ENCODE results near the gene FYN. TPM values are rescaled to one million over a fixed set of nuclear protein-coding genes. Genes with fewer than 3 reads are reported as not detected.

Gene FYN
- total RNA-seq, 1 experiment from 2014 or later = 95.8 TPM

DNA sequence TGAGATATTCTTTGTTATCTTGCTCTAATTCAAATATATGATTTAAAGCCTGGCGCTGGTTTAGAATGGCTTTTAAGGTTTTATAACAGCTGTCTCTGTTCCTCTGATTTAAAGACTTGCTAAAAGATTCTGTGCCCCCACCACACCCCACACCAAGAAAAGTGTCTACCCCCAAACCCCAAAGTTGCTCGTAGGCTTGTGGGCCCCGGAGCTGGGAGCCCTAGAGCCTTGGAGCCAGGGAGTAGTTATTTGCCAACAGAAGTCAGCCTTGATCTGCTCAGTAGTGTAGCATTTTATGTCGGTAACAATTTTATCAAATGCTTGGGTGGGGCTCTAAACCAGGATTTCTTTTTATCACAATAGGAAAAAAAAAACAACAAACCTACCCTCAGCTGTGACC is 162.3 kb downstream of the FYN start:
- DNase-seq (ENCODE audit: low read depth) = no peak

DNA sequence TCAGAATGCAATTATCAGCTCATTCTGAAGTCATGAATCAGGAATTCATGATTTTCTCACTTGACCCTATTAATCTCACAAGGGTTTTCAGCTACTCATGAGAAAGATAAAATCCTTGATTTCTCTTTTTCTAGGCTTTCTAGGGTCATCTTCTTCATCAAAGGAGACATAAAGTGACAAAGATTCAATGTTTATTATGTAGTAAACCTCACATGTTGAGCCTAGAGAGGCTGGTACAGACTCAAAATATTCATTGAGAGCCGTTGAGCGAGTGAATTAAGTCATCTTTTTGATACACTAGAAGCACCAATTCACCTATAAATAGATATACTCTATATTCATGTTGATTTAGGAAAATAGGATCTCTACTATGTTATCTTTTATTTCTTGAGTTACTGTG is 162.8 kb downstream of the FYN start:
- no peak for DNase-seq (ENCODE audit: low read depth)

DNA sequence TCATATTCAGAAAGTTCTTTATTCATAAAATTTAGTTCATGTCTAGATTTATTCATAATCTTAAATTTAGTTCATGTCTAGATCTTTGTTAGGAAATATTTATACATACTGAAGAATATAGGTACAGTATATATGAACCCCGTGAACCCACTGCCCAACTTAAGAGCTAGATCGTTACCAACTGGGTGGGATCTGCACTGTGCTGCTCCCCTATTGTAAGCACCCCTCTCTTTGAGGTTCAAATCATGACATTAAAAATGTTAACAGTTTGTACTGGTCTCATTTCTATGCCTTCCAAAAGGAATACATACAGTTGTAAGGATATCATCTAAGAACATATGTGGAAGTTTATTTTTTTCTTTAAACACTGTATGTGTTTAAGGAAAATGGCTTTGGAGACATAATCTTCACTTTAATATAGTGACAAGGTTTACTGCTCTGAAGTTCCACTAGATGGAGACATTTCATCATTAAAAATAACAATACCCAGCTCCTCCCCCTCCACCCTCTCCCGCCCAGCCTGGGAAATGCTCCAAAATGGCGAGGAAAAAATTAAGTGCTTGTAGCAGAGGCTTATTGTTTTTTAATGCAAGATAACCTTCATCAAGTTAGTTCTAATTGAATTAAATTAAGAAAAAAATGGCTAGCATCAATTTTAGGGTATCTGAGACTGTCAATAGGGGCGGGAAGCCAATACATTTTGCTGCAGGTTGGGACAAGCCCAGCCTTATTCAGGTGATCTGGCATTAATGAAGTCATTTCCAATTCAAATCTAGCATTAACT is 163.4 kb downstream of the FYN start:
- DNase-seq (ENCODE audit: low read depth) = peak; percentile 69

DNA sequence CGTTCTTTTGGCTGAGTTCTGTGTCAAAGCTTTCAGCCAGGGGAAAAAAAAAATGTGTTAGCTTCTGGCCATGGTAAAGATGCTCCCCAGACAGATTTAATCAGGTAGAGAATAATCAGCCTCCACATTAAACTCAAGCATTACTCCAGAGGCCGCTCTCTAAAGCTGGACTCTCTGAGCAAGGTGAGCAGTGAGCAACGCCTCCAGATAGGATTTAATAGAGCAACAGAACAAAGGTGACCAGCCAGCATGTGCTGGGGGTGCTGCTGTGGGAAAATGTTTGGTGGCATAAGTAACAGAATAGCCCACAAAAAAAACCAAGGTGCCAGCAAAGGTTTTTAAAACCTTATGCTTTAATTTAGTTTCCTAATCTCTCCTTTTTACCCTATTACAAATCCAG is 164.1 kb downstream of the FYN start:
- no peak for DNase-seq (ENCODE audit: low read depth)

DNA sequence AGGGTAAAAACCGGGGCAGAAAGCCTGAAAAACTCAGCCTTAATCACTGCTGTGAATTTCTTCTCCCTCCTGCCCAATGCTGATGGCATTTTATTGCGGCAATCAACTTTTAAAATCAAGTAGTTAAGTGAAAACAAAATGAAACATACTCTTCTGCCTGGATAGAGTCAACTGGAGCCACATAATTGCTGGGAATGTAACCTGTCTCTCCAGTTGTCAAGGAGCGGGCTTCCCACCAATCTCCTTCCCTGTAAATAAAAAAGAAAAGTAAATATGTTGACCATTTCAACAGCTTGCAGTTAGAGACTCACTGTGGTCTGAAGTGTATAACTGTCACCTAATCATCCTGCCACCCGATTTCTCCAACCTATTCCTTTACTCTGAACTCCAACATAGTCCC is 165.5 kb downstream of the FYN start:
- no peak for DNase-seq (ENCODE audit: low read depth)

DNA sequence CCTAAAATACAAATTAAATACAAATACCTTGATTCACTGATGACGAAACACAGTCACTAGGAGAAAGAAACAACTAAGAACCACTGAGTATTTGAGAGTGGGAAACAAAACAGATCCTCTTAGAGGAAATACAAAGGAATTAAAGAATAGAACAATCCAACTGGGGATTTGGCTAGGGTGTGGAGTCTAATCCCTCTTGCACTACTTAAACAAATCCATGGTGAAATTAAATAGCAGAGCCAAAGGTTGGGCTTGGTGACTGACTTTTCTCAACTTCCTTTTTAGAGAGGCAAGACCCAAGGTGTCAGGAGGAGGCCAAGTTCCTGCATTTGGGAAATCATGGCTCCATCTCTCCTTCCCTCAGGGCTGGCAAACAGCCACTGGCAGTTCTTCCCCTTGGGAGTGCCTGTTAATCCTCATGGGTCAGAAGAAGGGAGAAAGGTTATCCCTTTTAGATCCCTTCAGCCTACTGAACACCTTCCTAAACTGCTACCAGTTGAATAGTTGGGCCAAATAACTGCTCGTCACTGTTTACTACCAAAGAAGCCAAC is 166.3 kb downstream of the FYN start:
- no peak for DNase-seq (ENCODE audit: low read depth)

DNA sequence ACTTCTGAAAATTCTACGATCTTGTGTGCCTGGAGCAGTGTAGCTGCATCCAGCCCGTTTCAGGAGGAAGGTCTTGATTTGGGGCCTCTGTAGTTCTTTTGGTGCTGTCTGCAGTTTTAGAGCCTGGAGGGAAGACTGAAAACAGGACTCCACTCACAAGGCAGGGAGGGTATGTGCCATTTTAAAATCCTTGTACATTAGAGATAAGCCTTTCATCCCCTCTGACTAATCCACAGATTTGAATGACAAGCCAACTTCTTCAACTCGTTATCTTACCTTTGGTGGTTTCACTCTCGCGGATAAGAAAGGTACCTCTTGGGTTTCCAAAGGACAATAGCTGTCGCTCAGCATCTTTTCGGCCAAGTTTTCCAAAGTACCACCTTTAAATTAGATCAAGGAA is 169.5 kb downstream of the FYN start:
- DNase-seq (ENCODE audit: low read depth) = no peak

DNA sequence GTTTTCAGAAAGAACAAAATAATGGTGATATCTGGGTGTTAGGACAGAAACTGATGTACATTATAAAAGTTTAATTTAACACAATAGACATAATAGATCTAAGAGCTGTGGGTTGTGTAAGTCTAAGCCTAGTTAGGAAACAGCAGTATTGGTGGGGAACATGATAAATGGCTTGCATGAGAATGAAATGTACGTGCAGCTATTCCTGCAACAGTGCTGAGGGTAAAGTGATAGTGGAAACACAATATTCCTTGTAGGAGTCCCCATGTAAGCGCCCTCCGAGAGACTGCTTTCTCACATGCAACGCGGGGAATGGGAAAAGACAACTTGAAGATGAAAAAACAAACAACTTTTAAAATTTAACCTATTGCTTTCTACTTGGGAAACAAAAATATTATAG is 171.0 kb downstream of the FYN start:
- DNase-seq (ENCODE audit: low read depth) = no peak

DNA sequence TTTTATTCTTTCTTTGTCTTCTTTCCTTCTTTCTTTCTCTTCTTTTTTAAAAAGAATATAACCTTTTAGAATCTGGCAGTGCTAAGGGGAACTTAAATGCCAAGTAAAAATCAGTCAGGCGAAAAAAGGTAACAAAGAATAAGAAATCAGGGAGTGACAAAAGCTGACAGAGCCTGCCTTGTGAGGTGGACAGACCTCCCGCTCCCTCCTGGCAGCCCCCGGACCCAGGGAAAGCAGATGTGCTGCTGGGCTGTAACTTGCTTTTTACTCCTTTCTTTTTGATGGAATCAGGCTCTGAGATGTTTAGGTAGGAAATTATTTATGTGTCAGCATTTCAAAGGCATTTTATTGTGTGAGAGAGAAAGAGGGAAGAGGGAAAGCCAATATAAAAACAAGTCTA is 172.1 kb downstream of the FYN start:
- DNase-seq (ENCODE audit: low read depth) = no peak

DNA sequence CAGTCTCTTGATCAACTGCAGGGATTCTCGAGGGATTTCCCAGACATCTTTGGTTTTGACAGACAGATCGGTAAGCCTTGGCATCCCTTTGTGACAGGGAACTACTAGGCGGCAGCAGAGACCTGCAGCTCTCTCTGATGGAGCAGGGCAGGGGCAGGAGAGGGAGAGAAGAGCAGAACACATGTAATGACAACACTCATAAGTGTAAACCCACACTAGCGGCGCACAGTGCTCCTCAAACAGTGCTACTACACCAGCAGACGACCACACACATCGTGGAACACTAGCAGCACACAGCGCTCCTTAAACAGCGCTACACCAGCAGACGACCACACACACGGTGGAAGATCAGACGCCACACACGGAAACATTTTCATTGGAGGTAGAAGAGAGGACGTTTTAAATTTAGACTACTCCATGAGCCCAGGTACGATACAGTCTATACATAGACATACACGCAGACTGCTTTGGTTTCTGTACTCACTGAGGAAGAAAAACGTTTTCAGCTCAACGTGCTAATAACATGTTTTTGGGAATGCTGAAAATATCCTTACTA is 173.0 kb downstream of the FYN start:
- no peak for DNase-seq (ENCODE audit: low read depth)

DNA sequence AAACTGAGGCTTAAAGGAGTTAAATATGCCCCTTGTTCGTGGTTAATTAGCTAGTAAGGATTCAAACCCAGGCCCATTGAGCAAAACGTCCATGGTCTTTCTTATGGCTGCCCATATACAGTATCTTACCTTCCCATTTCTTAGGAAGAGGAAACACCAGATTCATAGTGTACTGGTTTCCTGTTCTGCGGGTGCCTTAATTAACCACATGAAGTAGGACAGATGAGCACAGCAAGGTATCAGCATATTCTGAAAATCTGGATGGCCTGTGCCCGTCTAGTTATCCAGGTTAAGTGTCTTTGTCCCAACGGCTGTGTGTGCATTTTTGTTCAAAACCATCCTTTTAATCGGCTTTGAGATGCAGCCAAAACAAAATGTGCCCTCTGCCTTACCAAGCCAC is 174.1 kb downstream of the FYN start:
- DNase-seq (ENCODE audit: low read depth) = no peak

DNA sequence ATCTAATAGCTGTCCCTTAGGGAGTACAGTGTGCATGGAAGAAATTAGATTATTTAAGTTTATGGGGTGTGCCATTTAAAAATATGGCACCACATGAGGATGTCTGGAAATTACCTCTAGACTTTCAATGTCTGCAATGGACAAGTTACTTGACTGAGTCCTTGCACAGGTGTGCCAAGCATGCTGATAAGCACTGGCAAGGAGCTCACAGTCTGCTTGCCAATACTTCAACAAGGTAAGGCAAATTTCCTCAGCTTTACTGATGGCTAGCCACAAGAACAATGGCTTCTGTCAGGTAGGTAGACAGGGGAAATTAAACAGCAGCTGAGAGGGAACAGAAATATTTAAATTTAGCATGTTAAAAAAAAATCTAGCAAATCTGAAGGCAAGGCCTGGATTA is 176.4 kb downstream of the FYN start:
- no peak for DNase-seq (ENCODE audit: low read depth)

DNA sequence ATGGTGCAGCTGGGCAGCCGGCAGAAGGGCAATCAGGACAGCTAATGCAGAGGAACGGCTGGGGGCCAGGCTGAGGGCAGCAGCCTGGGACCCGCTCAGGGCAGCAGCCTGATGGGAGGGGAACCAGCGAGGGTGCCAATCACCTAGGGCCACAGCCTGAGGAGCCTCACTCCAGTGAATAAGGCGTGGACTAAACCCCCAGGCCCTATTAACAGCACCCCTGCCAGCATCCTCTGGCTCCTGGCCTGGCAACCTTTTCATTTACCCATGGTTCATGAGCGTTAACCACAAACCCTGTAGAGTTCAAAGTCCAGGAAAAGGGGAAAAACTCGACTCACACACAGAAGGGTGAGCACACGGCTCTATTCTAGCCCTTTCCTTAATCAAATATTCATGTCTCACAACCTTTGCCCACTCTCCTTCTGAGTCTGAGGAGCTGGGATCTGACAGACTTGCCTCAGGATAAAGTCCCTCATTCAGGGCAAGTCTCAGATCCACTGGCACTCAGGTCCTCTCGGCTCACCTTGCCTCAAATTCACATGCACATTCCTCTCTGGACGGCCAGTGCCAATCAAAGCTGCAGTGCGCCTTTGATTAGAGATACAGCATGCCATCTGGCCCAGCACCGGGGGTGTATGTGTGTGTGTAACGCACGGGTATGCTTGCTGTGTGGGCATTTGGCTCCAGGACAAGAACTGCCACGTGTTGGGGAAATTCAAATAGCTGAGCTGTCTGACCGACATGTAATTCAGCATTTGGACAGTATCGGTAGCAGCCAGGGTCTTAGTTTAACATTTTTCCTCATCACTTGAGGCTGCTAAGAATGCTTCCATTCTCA is 180.7 kb downstream of the FYN start:
- DNase-seq (ENCODE audit: low read depth) = peak; percentile 49

DNA sequence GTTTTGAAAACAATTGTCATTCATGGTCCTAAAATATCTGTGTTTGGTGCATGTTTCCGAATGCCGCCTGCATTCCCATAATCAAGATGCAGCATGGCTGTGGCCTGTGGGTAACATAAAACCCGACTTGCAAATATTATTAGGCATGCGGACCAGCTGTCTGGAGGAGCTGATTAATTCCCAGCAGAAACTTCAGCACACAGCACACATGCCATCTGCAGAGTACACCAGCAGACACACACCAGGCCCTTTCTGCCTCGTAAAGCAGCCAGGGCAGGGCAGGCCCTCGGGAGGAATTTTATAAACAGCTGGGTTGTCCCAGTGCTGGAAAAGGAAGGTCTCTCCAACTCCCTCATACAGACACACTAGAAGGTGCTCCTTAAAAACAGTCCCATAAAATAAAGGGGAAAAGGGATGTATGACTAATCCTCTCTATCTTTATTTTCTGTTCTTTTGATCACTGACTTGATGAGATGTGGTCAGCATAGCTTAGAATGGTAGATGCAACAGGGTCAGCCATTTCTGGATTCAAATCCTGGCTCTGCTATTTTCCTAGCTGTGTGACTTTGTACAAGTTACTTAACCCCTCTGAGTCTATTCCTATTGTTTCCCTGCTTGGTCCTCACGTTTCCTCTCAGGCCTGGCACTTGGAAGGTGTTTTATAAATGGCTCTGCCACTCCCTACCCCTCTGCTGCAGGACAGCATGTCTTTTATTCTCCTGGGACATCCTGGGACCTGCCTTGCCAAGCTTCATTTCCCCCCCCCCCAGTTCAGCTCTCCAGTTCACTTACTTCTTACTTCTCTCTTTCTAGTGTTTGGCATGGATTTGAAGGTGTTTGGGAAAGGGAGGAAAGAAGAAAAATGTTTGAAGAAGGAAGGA is 181.7 kb downstream of the FYN start:
- DNase-seq (ENCODE audit: low read depth) = peak; percentile 97

DNA sequence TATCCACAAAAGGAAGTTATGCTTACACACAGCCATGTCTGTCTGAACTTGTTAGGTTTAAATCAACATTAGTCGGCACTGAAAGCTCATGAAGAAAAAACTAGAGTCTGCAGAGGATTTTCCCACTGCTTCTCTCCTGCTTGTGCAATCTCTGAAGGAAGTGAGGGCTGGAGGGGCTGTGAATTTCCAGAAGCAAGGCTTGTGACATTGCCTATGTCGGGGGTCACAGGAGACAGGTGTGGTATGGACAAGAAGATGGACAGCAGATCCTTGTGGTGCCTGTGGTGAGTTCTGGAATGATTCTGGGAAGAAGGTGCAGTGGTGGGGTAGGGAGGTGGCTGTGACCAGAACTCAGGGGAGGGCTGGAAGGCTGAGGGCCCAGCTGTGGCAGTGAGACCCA is 183.3 kb downstream of the FYN start:
- DNase-seq (ENCODE audit: low read depth) = no peak

DNA sequence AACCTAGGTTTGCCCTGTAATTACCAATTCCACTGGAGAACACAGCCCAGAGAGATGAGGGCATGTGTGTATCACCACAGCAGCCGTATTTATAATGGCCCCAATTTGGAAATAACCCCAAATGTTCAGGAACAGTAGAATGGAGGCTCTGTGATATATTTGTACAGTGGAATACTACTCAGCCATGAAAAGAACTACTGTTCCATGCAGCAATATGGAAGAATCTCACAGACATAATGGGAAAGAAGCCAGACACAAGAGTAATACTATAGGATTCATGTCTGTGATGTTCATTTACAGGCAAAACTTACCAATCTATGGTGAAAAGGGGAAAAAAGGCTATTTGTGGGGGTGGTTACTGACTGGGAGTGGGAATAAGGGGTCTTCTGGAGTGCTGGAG is 183.8 kb downstream of the FYN start:
- no peak for DNase-seq (ENCODE audit: low read depth)

DNA sequence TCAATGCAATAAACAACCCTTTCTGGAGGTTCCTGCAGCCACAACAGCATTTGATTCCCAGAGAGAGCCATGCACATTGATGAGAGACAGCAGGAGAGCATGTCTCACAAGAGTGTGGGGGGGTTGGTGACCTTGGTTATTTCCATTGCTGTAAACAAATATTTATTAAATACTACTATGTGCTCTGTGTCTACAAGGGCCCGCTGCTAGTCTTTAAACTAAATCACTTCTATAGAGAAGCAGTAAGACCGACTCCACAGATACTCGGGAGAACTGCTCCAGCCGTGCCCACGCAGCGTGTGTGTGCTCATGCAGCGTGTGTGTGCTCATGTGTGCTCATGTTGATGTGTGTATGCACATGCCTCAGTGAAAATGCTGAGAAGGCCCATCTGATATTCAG is 184.9 kb downstream of the FYN start:
- no peak for DNase-seq (ENCODE audit: low read depth)

DNA sequence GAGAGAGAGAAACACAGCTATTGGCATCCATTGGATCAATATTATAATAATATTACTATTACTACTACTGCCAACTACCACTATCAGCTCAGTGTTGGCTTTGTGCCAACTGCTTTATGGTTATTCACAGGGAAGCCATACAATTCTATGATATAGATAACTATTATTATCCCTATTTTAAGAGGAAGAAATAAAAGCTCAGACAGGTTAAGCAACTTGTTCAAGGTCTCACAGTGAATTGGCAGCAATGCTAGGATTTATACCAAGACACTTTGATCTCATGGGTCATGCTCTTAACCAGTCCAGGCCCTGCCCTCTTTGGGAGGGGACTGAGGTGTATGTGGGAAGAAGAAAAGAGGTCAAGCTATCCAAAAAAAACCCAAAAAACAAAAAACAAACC is 185.6 kb downstream of the FYN start:
- no peak for DNase-seq (ENCODE audit: low read depth)

DNA sequence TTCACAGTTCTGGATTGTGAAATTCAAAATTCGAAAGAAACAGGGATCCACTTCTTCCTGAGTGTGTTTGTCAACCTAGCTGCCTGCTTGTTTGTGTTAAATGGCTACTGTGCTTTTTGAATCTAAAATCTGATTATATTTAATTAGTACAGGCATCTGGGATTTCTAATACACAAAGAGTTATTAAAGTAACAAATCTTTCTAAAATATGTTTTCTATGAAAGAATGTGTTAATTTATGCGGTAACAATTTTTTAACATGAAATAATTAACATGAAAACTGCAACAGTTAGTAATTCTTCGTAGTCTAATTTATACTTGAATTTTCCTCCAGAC is 186.4 kb downstream of the FYN start:
- no peak for DNase-seq (ENCODE audit: low read depth)

DNA sequence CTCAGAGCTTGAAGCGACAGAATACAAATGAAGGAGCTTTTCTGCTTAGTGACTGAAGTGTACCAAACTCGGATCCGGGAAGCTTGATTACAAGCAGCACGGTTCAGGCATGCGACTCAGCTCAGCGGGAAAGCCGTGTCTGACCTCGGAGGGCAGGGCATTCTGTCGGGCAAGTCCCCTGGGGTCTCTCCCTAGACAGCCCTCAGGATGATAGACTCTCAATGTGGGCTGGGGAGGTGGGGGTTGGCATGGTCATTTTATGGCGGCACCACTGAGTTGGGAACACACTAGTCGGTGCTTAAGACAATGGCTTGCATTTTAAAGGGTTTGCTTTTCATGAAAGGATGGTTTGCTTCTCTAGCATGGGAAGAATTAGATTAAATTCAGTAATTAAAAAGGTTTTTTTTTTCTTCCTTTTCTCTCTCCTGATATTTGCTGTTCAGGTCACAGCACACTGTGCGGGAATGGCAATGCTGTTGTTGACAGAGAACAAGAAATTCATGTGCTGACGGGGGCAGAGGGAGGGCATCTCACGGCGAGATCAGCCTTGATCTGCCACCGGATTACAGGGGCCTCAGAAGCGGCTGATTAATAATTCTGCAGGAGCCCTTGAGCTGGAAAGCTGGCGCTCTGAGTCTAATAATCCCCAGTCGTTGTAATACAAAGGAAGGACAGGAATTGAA is 186.9 kb downstream of the FYN start:
- no peak for DNase-seq (ENCODE audit: low read depth)

DNA sequence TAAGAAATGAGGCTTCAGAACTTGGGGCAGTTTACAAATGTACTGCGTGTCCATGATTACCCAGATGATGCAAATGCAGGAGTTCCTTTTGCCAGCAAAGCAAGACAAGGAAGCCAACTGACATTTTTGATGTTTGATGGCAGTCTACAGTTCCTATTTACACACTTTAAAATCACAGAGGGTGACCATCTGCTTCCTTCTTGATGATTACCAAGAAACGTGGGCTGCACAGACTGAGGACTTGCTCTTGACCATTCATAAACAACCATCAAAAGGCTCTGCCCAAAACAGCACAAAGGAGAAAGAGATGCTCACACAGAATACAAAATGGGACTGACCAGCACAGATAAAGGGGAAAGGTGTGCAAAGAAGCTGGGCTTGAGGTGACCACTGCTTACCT is 187.7 kb downstream of the FYN start:
- DNase-seq (ENCODE audit: low read depth) = no peak

All from LHCN-M2 (cell line).